Transverse colon (tissue), 4 donors: Measurements from ENCODE around the gene NMRK2. TPM values are rescaled to one million over a fixed set of nuclear protein-coding genes. Genes with fewer than 3 reads are reported as not detected.

Experiments used
- DNase-seq: peaks from one replicate; pipeline ENCODE4 v3.0.0-alpha.2; 2019
- H3K27ac ChIP-seq, 4 donors: fragments of 200-600 bp; sonication (generic); 2 replicates each; pipeline ENCODE4 v1.5.1; 2016 to 2018; ENCODE audit warnings: inconsistent platforms in 4 of 4
- H3K27me3 ChIP-seq: fragments of 200-600 bp; sonication (generic); 2 replicates; pipeline ENCODE4 v1.5.1; 2017; ENCODE audit warnings: inconsistent platforms
- H3K36me3 ChIP-seq, 4 donors: fragments of 200-600 bp; sonication (generic); 2 replicates each; pipeline ENCODE4 v1.5.1; 2017 to 2019; ENCODE audit warnings: inconsistent platforms in 4 of 4
- H3K4me1 ChIP-seq, 4 donors: fragments of 200-600 bp; sonication (generic); 2 replicates each; pipeline ENCODE4 v1.5.1; 2017 to 2020; ENCODE audit warnings: inconsistent platforms in 4 of 4
- H3K4me3 ChIP-seq, 4 donors: fragments of 200-600 bp; sonication (generic); 1 replicate in 1 of 4; 2 replicates in 3 of 4; pipeline versions ENCODE4 v1.5.1 to v1.6.1; 2017 to 2019; ENCODE audit warnings: inconsistent platforms in 4 of 4
- H3K9me3 ChIP-seq, 2 donors: fragments of 200-600 bp; sonication (generic); 2 replicates each; pipeline ENCODE4 v1.5.1; 2017 to 2019; ENCODE audit warnings: inconsistent platforms in 2 of 2
- EP300 ChIP-seq: sonication (generic); formaldehyde crosslinking; IDR thresholded peaks from one replicate; pipeline ENCODE4 v1.6.1; 2017; ENCODE audit warnings: antibody characterized with exemption, low read depth
- POLR2A ChIP-seq: fragments of 450-650 bp; IDR thresholded peaks from one replicate; pipeline ENCODE4 v1.6.1; 2016; ENCODE audit warnings: antibody characterized with exemption, mild to moderate bottlenecking, moderate library complexity
- POLR2AphosphoS5 ChIP-seq, 3 donors: sonication (generic); formaldehyde crosslinking; IDR thresholded peaks; one replicate each; pipeline ENCODE4 v1.6.1; 2016; ENCODE audit warnings: antibody characterized with exemption in 3 of 3
- WGBS, 2 donors: methylation state at CpG; one replicate each; pipeline ENCODE4 v1.1.5; 2018; ENCODE audit warnings: low coverage in 1 of 2; 5-methylcytosine and 5-hydroxymethylcytosine counted together
- in situ Hi-C, 4 donors: fragments of 200-750 bp; cut with MboI; loops; one replicate each; pipeline versions ENCODE4 v1.15.0 to v1.15.1; 2017; ENCODE audit warnings: low sequenced_read_pairs in 3 of 4, low pct_ligation_motif_present in 1 of 4, low pct_unique_long_range_greater_than_20kb in 1 of 4
- intact Hi-C: fragments of 100-400 bp; cut with DNase I; formaldehyde crosslinking; loops from one replicate; pipeline ENCODE4 v1.15.1; 2023; ENCODE audit warnings: low total_unique reads
- total RNA-seq, 4 donors: library from RNA; depleted of rRNA; stranded (reverse); fragments of >200 nt; gene quantifications; one replicate each; pipeline ENCODE4 v1.1.0, GENCODE V29; 2016
- TF ChIP-seq, protein P1 (sequence below), 5 experiments: fragments of 200-600 bp in 3 of 5; fragments of 450-650 bp in 2 of 5; sonication (generic) in 3 of 5; IDR thresholded peaks; 1 replicate in 2 of 5; 2 replicates in 3 of 5; pipeline ENCODE4 v1.5.1; 2016 to 2017; ENCODE audit warnings: antibody characterized with exemption in 5 of 5, inconsistent platforms in 3 of 5, mild to moderate bottlenecking in 2 of 5, moderate library complexity in 1 of 5

Gene NMRK2
- total RNA-seq, 4 donors from 2014 or later = 0.41 TPM; not detected in 3

DNA sequence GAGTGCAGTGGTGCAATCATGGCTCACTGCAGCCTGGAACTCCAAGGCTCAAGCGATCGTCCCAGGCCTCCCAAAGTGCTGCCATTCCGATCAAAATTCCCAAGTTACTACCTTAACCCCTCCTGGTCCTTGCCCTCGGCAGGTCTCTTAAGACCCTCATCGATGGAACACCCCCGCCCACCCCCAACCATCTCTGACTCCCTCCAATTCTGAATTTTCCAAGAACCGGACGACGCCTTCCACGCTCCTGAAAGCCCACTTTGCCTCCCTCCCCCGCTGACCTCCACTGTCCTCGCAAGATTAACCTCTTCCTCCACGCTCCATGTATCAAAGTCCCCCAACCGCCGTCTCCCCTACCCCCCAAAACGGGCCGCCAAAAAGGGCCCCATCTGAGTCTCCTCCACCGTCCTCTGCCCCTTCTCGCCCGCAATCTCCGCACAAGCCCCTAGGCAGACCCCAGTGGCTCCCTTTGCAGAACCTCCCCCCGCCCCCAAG, 37.5 kb downstream of the NMRK2 start:
- no peak for TF ChIP-seq POLR2AphosphoS5 (IDR thresholded peaks at IDR 0.05)
- TF ChIP-seq, protein P1, sequence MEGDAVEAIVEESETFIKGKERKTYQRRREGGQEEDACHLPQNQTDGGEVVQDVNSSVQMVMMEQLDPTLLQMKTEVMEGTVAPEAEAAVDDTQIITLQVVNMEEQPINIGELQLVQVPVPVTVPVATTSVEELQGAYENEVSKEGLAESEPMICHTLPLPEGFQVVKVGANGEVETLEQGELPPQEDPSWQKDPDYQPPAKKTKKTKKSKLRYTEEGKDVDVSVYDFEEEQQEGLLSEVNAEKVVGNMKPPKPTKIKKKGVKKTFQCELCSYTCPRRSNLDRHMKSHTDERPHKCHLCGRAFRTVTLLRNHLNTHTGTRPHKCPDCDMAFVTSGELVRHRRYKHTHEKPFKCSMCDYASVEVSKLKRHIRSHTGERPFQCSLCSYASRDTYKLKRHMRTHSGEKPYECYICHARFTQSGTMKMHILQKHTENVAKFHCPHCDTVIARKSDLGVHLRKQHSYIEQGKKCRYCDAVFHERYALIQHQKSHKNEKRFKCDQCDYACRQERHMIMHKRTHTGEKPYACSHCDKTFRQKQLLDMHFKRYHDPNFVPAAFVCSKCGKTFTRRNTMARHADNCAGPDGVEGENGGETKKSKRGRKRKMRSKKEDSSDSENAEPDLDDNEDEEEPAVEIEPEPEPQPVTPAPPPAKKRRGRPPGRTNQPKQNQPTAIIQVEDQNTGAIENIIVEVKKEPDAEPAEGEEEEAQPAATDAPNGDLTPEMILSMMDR (IDR thresholded peaks at IDR 0.05) = no peak
- TF ChIP-seq POLR2A = no peak
- no peak for TF ChIP-seq EP300
- no peaks in the 10 kb centered on the region for H3K9me3 ChIP-seq
- H3K27ac ChIP-seq = peak overlapping the region; percentile 96 to 99 (median 98)
- H3K4me1 ChIP-seq = peaks cover 38 to 57% (median 54%) of the 10 kb centered on the region in 4 donors
- DNase-seq = no peak
- no peaks in the 10 kb centered on the region for H3K36me3 ChIP-seq
- 0 to 2% methylated on average over 9 to 20 of the region's 22 CpGs for WGBS, 2 donors
- intact Hi-C loops = no loop called here
- no peaks in the 10 kb centered on the region for H3K27me3 ChIP-seq
- in situ Hi-C loops = no loop called here
- H3K4me3 ChIP-seq = peak overlapping the region; percentile 86 to 97 (median 96)

DNA sequence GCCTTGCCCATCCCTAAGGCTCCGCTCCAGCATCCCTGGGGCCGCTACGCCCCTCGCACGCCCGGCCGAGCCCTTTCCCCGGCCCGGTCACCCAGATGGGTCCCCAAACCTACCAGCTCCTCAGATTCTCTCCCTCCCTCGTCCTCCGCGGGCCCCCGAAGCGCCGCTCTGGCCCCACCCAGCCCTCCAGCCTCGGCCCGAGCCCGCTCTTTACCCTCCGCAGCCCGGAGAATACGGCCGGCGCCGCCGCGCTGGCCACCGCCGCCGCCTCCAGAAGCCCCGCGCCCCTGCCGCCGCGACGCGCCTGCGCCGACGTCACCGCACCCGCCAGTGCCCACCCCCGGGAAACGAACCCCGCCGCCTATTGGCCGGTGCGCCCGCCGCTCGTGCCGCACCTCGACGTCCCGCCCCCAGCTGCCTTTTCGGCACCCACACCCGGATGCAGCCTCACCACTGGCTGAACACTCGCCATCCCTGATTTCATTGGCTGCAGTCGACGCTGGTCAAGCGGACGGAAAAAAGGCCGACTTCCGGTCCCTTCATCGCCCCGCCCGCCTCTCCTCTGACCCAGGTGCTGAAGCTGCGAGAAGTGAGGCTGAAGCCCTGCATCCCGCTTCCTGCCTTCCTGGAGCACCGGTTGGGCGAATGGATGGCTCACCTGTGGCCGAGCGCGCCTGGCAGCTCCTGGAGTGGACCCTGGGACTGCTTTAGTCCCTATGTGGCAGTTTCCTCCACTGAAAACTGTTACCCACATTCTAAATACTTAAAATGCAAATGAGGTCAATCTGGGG, 38.1 kb downstream of the NMRK2 start, which contains the start of gene DAPK3:
Gene DAPK3, minus strand, starts transcription at position 292 of the 791 bp plus-strand sequence. CDS start 1,364 bp downstream, outside the sequence.
- Histone ChIP-seq H3K36me3 (peaks cover 0 to 5% (median 0%) of the 10 kb centered on the region in 4 donors), H3K4me3 (peak within 1 kb of the TSS; percentile 86 to 97 (median 96)), H3K9me3 (no peaks in the 10 kb centered on the region), H3K4me1 (peaks cover 33 to 51% (median 48%) of the 10 kb centered on the region in 4 donors), H3K27ac (peak within 1 kb of the TSS; percentile 96 to 99 (median 98)), H3K27me3 (no peaks in the 10 kb centered on the region)
- in situ Hi-C loops = no loop called here
- TF ChIP-seq EP300 = no peak
- peak; percentile 90 for TF ChIP-seq POLR2A
- TF ChIP-seq, protein P1 (IDR thresholded peaks at IDR 0.05) = peak in 1 of 5 experiments; percentile 23
- peak; percentile 79 to 95 (median 90) for TF ChIP-seq POLR2AphosphoS5 (IDR thresholded peaks at IDR 0.05)
- DNase-seq = peak; percentile 98
- 1 to 7% methylated on average over 3 to 62 of the region's 73 CpGs for WGBS, 2 donors
- intact Hi-C loops = no loop called here

DNA sequence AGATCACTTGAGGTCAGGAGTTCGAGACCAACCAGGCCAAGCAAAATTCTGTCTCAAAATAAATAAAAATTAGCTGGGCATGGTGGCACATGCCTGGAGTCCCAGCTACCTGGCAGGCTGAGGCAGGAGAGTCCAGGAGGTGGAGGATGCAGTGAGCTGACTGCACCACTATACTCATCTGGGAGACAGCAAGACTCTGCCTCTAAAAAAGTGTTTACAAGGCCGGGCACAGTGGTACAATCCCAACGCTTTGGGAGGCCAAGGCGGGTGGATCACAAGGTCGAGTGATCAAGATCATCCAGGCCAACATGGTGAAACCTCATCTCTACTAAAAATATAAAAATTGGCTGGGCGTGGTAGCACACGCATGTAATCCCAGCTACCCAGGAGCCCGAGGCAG, 42.3 kb downstream of the NMRK2 start:
- Histone ChIP-seq H3K9me3 (no peaks in the 10 kb centered on the region), H3K27me3 (no peaks in the 10 kb centered on the region), H3K4me3 (no peak overlapping the region), H3K27ac (no peak overlapping the region), H3K4me1 (peaks cover 0 to 10% (median 7%) of the 10 kb centered on the region in 4 donors), H3K36me3 (peaks cover 0 to 46% (median 21%) of the 10 kb centered on the region in 4 donors)
- in situ Hi-C loops = loop anchor here in 1 of 4 donors (25.0 kb wide), 1 partner anchor 162 kb away; no protein-coding TSS in a partner anchor
- intact Hi-C loops = no loop called here
- TF ChIP-seq POLR2AphosphoS5 (IDR thresholded peaks at IDR 0.05) (peak in 1 of 3 donors; percentile 24), POLR2A (peak; percentile 15), EP300 (no peak)
- TF ChIP-seq, protein P1 (IDR thresholded peaks at IDR 0.05) = no peak
- WGBS, 2 donors = 78 to 83% methylated on average over 5 to 8 of the region's 8 CpGs
- DNase-seq = no peak

DNA sequence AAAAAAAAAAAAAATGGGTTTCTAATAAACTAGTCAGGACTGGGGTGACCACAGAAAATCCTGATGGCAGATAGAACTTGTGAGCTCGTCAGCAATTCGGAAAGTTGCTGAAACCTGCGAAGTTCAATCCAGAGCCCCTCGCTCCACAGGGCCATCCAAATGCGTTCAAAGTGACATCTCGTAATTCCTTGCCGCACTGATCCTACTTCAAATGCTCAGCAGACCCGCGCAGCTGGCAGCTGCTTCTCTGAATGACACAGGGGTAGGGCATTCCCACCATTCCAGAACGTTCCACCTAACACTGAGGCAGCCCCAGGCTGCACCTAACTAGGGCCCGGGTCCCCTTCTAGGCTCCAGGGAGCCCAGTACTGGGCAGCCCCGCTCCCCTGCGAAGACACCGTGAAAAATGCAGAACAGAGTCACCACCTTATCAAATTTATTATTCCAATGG, 42.8 kb downstream of the NMRK2 start:
- WGBS, 2 donors = 17 to 87% methylated on average over 1 to 14 of the region's 14 CpGs
- intact Hi-C loops (no loop called here), in situ Hi-C loops (loop anchor here in 1 of 4 donors (25.0 kb wide), 1 partner anchor 162 kb away; no protein-coding TSS in a partner anchor)
- Histone ChIP-seq H3K9me3 (no peaks in the 10 kb centered on the region), H3K4me1 (peaks cover 0 to 8% (median 6%) of the 10 kb centered on the region in 4 donors), H3K4me3 (no peak overlapping the region), H3K27me3 (no peaks in the 10 kb centered on the region), H3K36me3 (peaks cover 0 to 51% (median 24%) of the 10 kb centered on the region in 4 donors), H3K27ac (no peak overlapping the region)
- no peak for TF ChIP-seq POLR2A
- no peak for TF ChIP-seq EP300
- TF ChIP-seq, protein P1 (IDR thresholded peaks at IDR 0.05) = no peak
- TF ChIP-seq POLR2AphosphoS5 (IDR thresholded peaks at IDR 0.05) = peak in 1 of 3 donors; percentile 23
- DNase-seq = no peak
